GM19238 (cell line): ENCODE data around the gene SH3TC1.
A peak's percentile ranks its signal among the peaks of the same experiment; 100 is the strongest.

ENCODE experiments used
- DNase-seq: peaks from one replicate; pipeline ENCODE4 v3.0.0; 2011; ENCODE audit warnings: low spot score; ENCODE audit not compliant: insufficient read length

Gene SH3TC1

GRCh38 chr4:8180310-8181093, 18.6 kb upstream of the SH3TC1 start:
- no peak for DNase-seq

GRCh38 chr4:8181119-8181518, 18.0 kb upstream of the SH3TC1 start:
- DNase-seq: no peak

GRCh38 chr4:8181844-8182243, 17.2 kb upstream of the SH3TC1 start:
- DNase-seq: no peak

- no peak for DNase-seq
Measured at GRCh38 chr4:8182294-8182693, 16.8 kb upstream of the SH3TC1 start.

GRCh38 chr4:8182858-8183725, 16.0 kb upstream of the SH3TC1 start:
- DNase-seq: no peak

- DNase-seq: no peak
Measured at GRCh38 chr4:8184061-8184460, 15.0 kb upstream of the SH3TC1 start.

GRCh38 chr4:8185295-8185694, 13.8 kb upstream of the SH3TC1 start:
- no peak for DNase-seq

- DNase-seq: no peak
Measured at GRCh38 chr4:8185930-8186329, 13.2 kb upstream of the SH3TC1 start.

GRCh38 chr4:8188085-8188484, 11.0 kb upstream of the SH3TC1 start:
- no peak for DNase-seq

GRCh38 chr4:8188743-8189550, 10.1 kb upstream of the SH3TC1 start:
- no peak for DNase-seq

GRCh38 chr4:8189551-8190466, 9.3 kb upstream of the SH3TC1 start:
- DNase-seq: no peak

- DNase-seq: no peak
Measured at GRCh38 chr4:8191136-8191747, 7.8 kb upstream of the SH3TC1 start.

- peak; percentile 80 for DNase-seq
Measured at GRCh38 chr4:8192748-8193738, 6.0 kb upstream of the SH3TC1 start.

GRCh38 chr4:8194306-8195242, 4.5 kb upstream of the SH3TC1 start:
- DNase-seq: no peak

GRCh38 chr4:8195431-8195830, 3.7 kb upstream of the SH3TC1 start:
- DNase-seq: no peak

GRCh38 chr4:8195841-8196458, 3.1 kb upstream of the SH3TC1 start:
- DNase-seq: no peak

- DNase-seq: no peak
Measured at GRCh38 chr4:8197521-8197920, 1.6 kb upstream of the SH3TC1 start.
